Mesothelial cell of epicardium (in vitro differentiated cells): ENCODE results near the gene CAMK2G. TPM values are rescaled to one million over a fixed set of nuclear protein-coding genes. Genes with fewer than 3 reads are reported as not detected.

Experiments
- DNase-seq, 2 experiments: peaks; one replicate each; pipeline ENCODE4 v3.0.0; 2021; ENCODE audit warnings: low spot score in 2 of 2; ENCODE audit not compliant: unreplicated experiment in 2 of 2
- H3K27ac Mint-ChIP-seq: 2 replicates; pipeline ENCODE4 v1.8.0; 2021; ENCODE audit warnings: mixed read lengths
- H3K27me3 Mint-ChIP-seq: 2 replicates; pipeline ENCODE4 v1.8.0; 2021; ENCODE audit warnings: low read depth, mixed read lengths
- H3K36me3 Mint-ChIP-seq: 2 replicates; pipeline ENCODE4 v1.8.0; 2021; ENCODE audit warnings: mixed read lengths
- H3K4me1 Mint-ChIP-seq: 2 replicates; pipeline ENCODE4 v1.8.0; 2021; ENCODE audit warnings: mixed read lengths
- H3K4me3 Mint-ChIP-seq: 2 replicates; pipeline ENCODE4 v1.8.0; 2021; ENCODE audit warnings: mild to moderate bottlenecking, moderate library complexity, mixed read lengths
- H3K9me3 Mint-ChIP-seq: 2 replicates; pipeline ENCODE4 v1.8.0; 2021; ENCODE audit warnings: mixed read lengths
- CTCF ChIP-seq: fragments of 200-600 bp; sonication (generic); IDR thresholded peaks from one replicate; pipeline ENCODE4 v1.5.0; 2021; ENCODE audit warnings: antibody characterized with exemption; ENCODE audit not compliant: unreplicated experiment
- total RNA-seq: library from RNA; stranded (reverse); gene quantifications from 3 replicates; pipeline ENCODE4 v1.2.1, GENCODE V29; 2021

The CAMK2G gene
- total RNA-seq, 1 donor from 2014 or later, result 28.3 TPM

DNA sequence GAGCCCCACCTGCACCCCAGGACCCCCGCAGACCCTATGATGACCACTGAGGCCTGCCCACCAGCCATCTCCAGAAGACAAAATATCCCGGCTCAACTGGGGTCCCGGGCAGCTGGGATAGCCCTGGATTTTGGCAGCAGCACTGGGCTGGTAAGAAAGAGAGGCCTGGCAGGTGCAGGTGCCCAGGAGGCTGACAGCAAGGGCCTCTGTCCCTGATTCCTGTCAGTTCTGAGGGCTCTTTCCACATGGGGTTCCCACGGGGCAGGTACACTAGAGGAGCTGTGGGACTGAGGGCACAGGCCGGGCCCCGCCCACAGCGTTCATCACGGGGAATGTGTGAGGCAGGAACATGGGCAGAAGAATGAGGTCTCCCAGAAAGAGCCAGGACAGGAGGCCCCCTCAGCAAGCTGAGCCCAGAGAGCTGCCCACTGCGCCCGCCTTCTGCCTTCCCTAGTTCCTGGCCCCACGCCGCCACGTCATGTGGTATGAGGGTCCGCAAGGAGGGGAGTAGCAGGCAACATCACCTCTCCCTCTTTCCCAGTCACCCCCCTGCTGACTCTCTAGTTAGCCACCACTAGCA, 50.1 kb downstream of the CAMK2G start:
- H3K9me3 Mint-ChIP-seq, result no peaks in the 10 kb centered on the region
- peaks cover under 1% of the 10 kb centered on the region for H3K4me1 Mint-ChIP-seq
- TF ChIP-seq CTCF, result no peak
- H3K4me3 Mint-ChIP-seq, result no peak overlapping the region
- no peak overlapping the region for H3K27ac Mint-ChIP-seq
- H3K36me3 Mint-ChIP-seq, result peaks cover 16% of the 10 kb centered on the region
- no peak for DNase-seq
- no peaks in the 10 kb centered on the region for H3K27me3 Mint-ChIP-seq

DNA sequence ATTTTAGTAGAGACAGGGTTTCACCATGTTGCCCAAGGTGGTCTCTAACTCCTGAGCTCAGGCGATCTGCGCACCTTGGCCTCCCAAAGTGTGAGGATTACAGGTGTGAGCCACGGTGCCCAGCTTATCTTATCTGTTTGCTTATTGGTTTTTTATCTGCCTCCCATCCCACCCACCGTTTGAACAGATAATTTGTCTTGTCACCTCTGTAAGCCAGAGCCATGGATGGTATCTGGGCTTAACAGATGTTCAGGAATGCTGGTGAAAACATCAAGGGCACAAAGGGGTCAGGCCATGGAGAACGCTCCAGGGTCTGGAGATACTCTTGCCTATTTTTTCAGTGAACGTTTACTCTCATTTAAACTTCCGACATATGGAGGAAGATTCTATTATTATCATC, 51.0 kb downstream of the CAMK2G start:
- Mint-ChIP-seq H3K27ac (no peak overlapping the region), H3K9me3 (no peaks in the 10 kb centered on the region), H3K4me3 (no peak overlapping the region), H3K4me1 (peaks cover 4% of the 10 kb centered on the region), H3K36me3 (peaks cover 16% of the 10 kb centered on the region), H3K27me3 (no peaks in the 10 kb centered on the region)
- DNase-seq, result no peak
- TF ChIP-seq CTCF, result no peak

DNA sequence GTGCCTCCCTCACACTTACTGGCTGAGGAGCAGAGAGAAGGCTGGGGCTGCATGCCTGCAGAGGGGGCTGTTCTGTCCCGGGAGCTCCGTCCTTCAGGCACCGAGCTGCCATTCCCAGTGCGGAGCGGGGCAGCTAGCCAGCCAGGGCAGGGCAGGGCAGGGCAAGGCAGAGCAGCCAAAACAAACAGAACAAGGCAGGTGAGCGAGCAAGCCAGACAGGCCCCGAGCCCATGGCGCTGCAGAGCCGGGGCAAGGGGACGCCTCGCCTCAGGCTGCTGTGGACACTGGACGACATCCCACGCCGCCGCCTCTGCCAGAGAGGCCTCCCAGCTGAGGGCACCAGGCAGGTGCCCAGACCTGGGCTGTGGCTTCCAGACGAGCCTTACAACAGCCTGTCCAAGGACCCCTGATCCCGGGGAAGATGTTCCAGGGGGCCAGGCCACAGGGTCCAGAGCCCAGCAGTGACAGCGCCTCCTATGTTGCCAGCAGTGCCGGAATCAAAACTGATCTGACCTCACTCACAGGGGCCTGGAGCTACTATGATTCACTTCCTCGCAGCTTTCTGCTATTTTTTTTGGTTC, 54.8 kb downstream of the CAMK2G start:
- H3K27me3 Mint-ChIP-seq, result no peaks in the 10 kb centered on the region
- peaks cover 21% of the 10 kb centered on the region for H3K36me3 Mint-ChIP-seq
- H3K27ac Mint-ChIP-seq, result peak overlapping the region; percentile 35
- no peak for DNase-seq
- H3K4me3 Mint-ChIP-seq, result no peak overlapping the region
- peaks cover 6% of the 10 kb centered on the region for H3K4me1 Mint-ChIP-seq
- H3K9me3 Mint-ChIP-seq, result no peaks in the 10 kb centered on the region
- no peak for TF ChIP-seq CTCF

- DNase-seq, result no peak
- Mint-ChIP-seq H3K36me3 (peaks cover 19% of the 10 kb centered on the region), H3K27me3 (no peaks in the 10 kb centered on the region), H3K4me3 (no peak overlapping the region), H3K9me3 (no peaks in the 10 kb centered on the region), H3K4me1 (peaks cover 6% of the 10 kb centered on the region), H3K27ac (peak overlapping the region; percentile 35)
- TF ChIP-seq CTCF, result no peak
Measured at GRCh38 chr10:73819081-73819480, 55.3 kb downstream of the CAMK2G start.

DNA sequence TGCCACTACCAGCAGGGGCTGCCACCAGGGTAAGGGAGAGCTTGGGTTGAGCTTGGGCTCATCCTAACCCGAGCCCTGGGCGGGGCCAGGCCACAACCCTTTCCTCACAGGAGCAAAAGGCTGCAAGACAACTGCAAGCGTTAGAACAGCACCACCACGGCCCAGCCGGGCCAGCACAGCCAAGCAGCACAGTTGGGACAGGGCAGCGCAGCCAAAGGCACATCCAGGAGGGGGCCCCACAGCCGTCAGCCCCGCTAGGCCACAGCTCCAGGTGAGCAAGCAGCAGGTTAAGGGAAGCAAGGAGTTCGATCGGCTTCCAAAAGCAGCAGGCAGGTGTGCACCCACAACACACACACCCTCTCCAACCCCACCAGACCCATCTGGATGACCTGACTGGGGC, 56.0 kb downstream of the CAMK2G start:
- no peaks in the 10 kb centered on the region for H3K27me3 Mint-ChIP-seq
- H3K36me3 Mint-ChIP-seq, result peaks cover 16% of the 10 kb centered on the region
- peaks cover 6% of the 10 kb centered on the region for H3K4me1 Mint-ChIP-seq
- H3K9me3 Mint-ChIP-seq, result no peaks in the 10 kb centered on the region
- no peak overlapping the region for H3K27ac Mint-ChIP-seq
- H3K4me3 Mint-ChIP-seq, result no peak overlapping the region
- no peak for TF ChIP-seq CTCF
- DNase-seq, result no peak
